ENCODE measurements around the gene F7. TPM values are rescaled to one million over a fixed set of nuclear protein-coding genes. Genes with fewer than 3 reads are reported as not detected.

The F7 gene
- total and polyA plus RNA-seq, 10 donors: 0.03 TPM; not detected in 9

- no peak overlapping the region for H3K27ac ChIP-seq
- peaks cover 0 to 20% (median 7%) of the 10 kb centered on the region in 6 donors for H3K4me1 ChIP-seq
- H3K4me3 ChIP-seq: no peak overlapping the region
- DNase-seq: no peak
- peaks cover 0 to 14% (median under 1%) of the 10 kb centered on the region in 6 donors for H3K36me3 ChIP-seq
- H3K27me3 ChIP-seq (replicated peaks in 1 of 7): peaks cover 0 to 14% (median 7%) of the 10 kb centered on the region in 7 donors
- H3K9me3 ChIP-seq: peaks cover 0 to 11% (median 0%) of the 10 kb centered on the region in 8 donors
- 71 to 87% (median 79%) methylated on average over 10 of the region's 10 CpGs for WGBS, 5 donors
- intact Hi-C loops (cut with DNase I; ENCODE audit: low total_unique reads): no loop called here
- TF ChIP-seq POLR2AphosphoS5 (IDR thresholded peaks at IDR 0.05): no peak
- no peak for TF ChIP-seq CTCF (IDR thresholded peaks at IDR 0.05 in 8 of 11, conservative IDR thresholded peaks at IDR 0.05 in 3 of 11)
- no peak for TF ChIP-seq POLR2A (IDR thresholded peaks at IDR 0.05)
Observed at GRCh38 chr13:113166266-113166665, 60.7 kb downstream of the F7 start.

DNA sequence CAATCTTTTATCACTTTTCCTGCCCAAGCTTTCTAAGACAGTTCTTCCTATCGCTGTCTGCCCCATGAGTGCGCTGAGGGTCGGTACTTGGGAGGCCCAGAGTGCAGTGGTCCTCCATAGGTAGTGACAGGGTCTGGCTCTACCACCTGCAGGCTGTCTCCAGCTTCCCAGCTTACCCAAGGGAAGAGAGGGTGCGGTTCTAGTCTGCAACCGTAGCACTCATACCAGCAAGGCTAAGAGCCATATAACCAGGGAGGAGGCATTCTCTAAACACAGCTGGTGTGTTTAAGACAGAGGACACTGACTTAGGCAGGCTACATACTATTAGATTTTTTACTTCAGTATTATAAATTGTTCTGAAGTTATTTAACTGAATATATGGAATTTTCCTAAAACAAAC, 61.1 kb downstream of the F7 start:
- Histone ChIP-seq H3K27me3 (replicated peaks in 1 of 7) (peaks cover 0 to 10% (median 3%) of the 10 kb centered on the region in 7 donors), H3K9me3 (peaks cover 0 to 11% (median 0%) of the 10 kb centered on the region in 8 donors), H3K27ac (no peak overlapping the region), H3K4me1 (peaks cover 0 to 22% (median 6%) of the 10 kb centered on the region in 6 donors), H3K36me3 (peaks cover 0 to 18% (median 3%) of the 10 kb centered on the region in 6 donors), H3K4me3 (no peak overlapping the region)
- no peak for TF ChIP-seq POLR2A (IDR thresholded peaks at IDR 0.05)
- TF ChIP-seq POLR2AphosphoS5 (IDR thresholded peaks at IDR 0.05): no peak
- no peak for TF ChIP-seq CTCF (IDR thresholded peaks at IDR 0.05 in 8 of 11, conservative IDR thresholded peaks at IDR 0.05 in 3 of 11)
- 75 to 89% (median 79%) methylated on average over 5 of the region's 5 CpGs for WGBS, 5 donors
- DNase-seq: no peak
- intact Hi-C loops (cut with DNase I; ENCODE audit: low total_unique reads): no loop called here

GRCh38 chr13:113167155-113167554, 61.6 kb downstream of the F7 start:
- H3K4me3 ChIP-seq: no peak overlapping the region
- no peak for DNase-seq
- H3K27me3 ChIP-seq (replicated peaks in 1 of 7): peaks cover 0 to 10% (median 3%) of the 10 kb centered on the region in 7 donors
- no peak for TF ChIP-seq CTCF (IDR thresholded peaks at IDR 0.05 in 8 of 11, conservative IDR thresholded peaks at IDR 0.05 in 3 of 11)
- TF ChIP-seq POLR2A (IDR thresholded peaks at IDR 0.05): no peak
- intact Hi-C loops (cut with DNase I; ENCODE audit: low total_unique reads): no loop called here
- peaks cover 0 to 23% (median 4%) of the 10 kb centered on the region in 6 donors for H3K36me3 ChIP-seq
- peaks cover 0 to 26% (median 6%) of the 10 kb centered on the region in 6 donors for H3K4me1 ChIP-seq
- H3K9me3 ChIP-seq: peaks cover 0 to 11% (median 0%) of the 10 kb centered on the region in 8 donors
- WGBS, 5 donors: 82 to 90% (median 86%) methylated on average over 10 of the region's 10 CpGs
- H3K27ac ChIP-seq: no peak overlapping the region

GRCh38 chr13:113167575-113167974, 62.0 kb downstream of the F7 start:
- Histone ChIP-seq H3K9me3 (peaks cover 0 to 11% (median 0%) of the 10 kb centered on the region in 8 donors), H3K36me3 (peaks cover 0 to 27% (median 5%) of the 10 kb centered on the region in 6 donors), H3K27ac (no peak overlapping the region), H3K4me1 (peaks cover 0 to 28% (median 6%) of the 10 kb centered on the region in 6 donors), H3K4me3 (no peak overlapping the region), H3K27me3 (replicated peaks in 1 of 7) (peaks cover 0 to 9% (median 3%) of the 10 kb centered on the region in 7 donors)
- WGBS, 5 donors: 95 to 99% (median 96%) methylated on average over 3 of the region's 3 CpGs
- no peak for DNase-seq
- TF ChIP-seq POLR2AphosphoS5 (IDR thresholded peaks at IDR 0.05) (no peak), POLR2A (IDR thresholded peaks at IDR 0.05) (no peak), CTCF (IDR thresholded peaks at IDR 0.05 in 8 of 11, conservative IDR thresholded peaks at IDR 0.05 in 3 of 11) (no peak)
- intact Hi-C loops (cut with DNase I; ENCODE audit: low total_unique reads): no loop called here

All from spleen (tissue), 11 donors.